Measurements from ENCODE around the gene TNRC6B. TPM values are rescaled to one million over a fixed set of nuclear protein-coding genes. Genes with fewer than 3 reads are reported as not detected.

Gene TNRC6B
- total and polyA plus RNA-seq, 4 experiments from 2014 or later = 27.3 to 155 (median 123) TPM

DNA sequence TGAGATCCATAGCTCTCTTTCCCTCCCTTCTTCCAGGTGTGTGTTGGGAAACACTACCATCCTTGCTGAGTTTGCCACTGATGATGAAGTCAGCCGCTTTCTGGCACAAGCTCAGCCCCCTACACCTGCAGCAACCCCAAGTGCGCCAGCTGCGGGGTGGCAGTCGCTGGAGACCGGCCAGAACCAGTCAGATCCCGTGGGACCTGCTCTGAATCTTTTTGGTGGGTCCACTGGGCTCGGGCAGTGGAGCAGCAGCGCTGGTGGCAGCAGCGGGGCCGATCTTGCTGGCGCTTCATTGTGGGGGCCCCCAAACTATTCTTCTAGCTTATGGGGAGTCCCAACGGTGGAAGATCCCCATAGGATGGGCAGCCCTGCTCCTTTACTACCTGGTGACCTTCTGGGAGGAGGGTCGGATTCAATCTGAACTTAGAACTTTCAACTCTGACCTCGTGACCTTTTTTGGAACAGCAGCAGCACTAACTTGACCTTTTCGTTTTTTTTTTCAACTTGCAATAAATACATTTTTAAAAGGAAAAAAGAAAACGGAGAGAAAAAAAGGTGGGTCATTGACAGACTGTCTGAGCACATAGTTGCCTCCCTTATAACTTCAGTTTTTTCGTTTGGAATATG, 145.2 kb downstream of the TNRC6B start:
- no peak overlapping the region for H3K4me3 ChIP-seq (ENCODE audit: low read length in 2 of 2)
- H3K27ac Mint-ChIP-seq = peak overlapping the region; percentile 79 to 98 (median 95)
- intact Hi-C loops (cut with micrococcal nuclease) = no loop called here
- no peaks in the 10 kb centered on the region for H3K27me3 Mint-ChIP-seq
- peaks cover 0 to 3% (median 0%) of the 10 kb centered on the region in 8 donors for H3K9me3 Mint-ChIP-seq
- DNase-seq = no peak
- H3K27ac ChIP-seq (ENCODE audit: low read depth, low read length) = peak overlapping the region; percentile 48
- POLR2A ChIA-PET (ENCODE audit: partially characterized antibody) = interaction anchor here (0.6 to 8.4 kb wide), 14 partner anchors 8 to 379 kb away, joined by 3 to 144 read pairs (median 4); partner anchors contain the start of genes ADSL and TNRC6B
- H3K36me3 Mint-ChIP-seq = peaks cover 42 to 57% of the 10 kb centered on the region in 2 donors
- CTCF ChIA-PET (ENCODE audit: partially characterized antibody) = interaction anchor here (1.2 to 10.3 kb wide), 3 partner anchors 11 to 80 kb away, joined by 3 to 123 read pairs (median 4); partner anchors contain the start of gene ADSL
- H3K4me1 ChIP-seq (ENCODE audit: insufficient read depth, low read length) = peaks cover 66% of the 10 kb centered on the region
- peak overlapping the region in 6 of 8 donors; percentile 39 to 85 (median 68) for H3K4me3 Mint-ChIP-seq
- no peaks in the 10 kb centered on the region for H3K27me3 ChIP-seq (ENCODE audit: insufficient read depth, low read length)
- H3K9me3 ChIP-seq (ENCODE audit: control insufficient read depth in 1 of 2, low read length in 2 of 2) = no peaks in the 10 kb centered on the region
- peaks cover 29% of the 10 kb centered on the region for H3K36me3 ChIP-seq (ENCODE audit: insufficient read depth, low read length)
- H3K4me1 Mint-ChIP-seq = peaks cover 49 to 77% (median 70%) of the 10 kb centered on the region in 4 donors

DNA sequence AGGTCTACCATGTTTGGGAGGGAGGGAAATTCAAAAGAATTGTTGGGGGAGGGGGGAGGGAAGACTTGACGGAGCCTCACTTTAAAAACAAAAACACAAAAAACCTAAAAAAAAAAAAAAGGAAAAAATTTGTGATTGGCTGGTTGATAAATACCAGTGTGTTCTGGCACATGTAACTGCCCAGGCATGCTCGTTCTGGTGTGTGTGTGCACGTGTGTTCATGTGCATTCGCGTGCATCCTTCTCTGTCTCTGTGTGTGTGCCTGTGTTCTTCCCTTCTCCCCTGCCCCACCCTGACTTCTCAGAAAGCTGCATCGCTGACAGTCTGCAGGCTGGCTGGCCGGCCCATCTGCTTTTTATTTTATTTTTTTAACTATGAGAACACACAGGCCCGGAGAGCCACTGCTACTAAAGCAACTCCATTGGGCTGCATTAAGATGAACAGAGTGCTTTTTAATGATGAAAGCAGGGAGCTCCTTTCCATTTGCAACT, 146.0 kb downstream of the TNRC6B start:
- Mint-ChIP-seq H3K4me3 (peak overlapping the region; percentile 70 to 85 (median 82)), H3K36me3 (peaks cover 44 to 52% of the 10 kb centered on the region in 2 donors), H3K4me1 (peaks cover 53 to 84% (median 76%) of the 10 kb centered on the region in 4 donors), H3K9me3 (peaks cover 0 to 3% (median 0%) of the 10 kb centered on the region in 8 donors), H3K27me3 (no peaks in the 10 kb centered on the region), H3K27ac (peak overlapping the region; percentile 79 to 98 (median 96))
- Histone ChIP-seq H3K4me1 (ENCODE audit: insufficient read depth, low read length) (peaks cover 74% of the 10 kb centered on the region), H3K27me3 (ENCODE audit: insufficient read depth, low read length) (no peaks in the 10 kb centered on the region), H3K27ac (ENCODE audit: low read depth, low read length) (peak overlapping the region; percentile 48), H3K9me3 (ENCODE audit: control insufficient read depth in 1 of 2, low read length in 2 of 2) (no peaks in the 10 kb centered on the region), H3K36me3 (ENCODE audit: insufficient read depth, low read length) (peaks cover 28% of the 10 kb centered on the region), H3K4me3 (ENCODE audit: low read length in 2 of 2) (peak overlapping the region in 1 of 2 donors; percentile 17)
- ChIA-PET CTCF (ENCODE audit: partially characterized antibody) (interaction anchor here (1.2 to 10.3 kb wide), 4 partner anchors 10 to 81 kb away, joined by 3 to 123 read pairs (median 4); partner anchors contain the start of gene ADSL), POLR2A (ENCODE audit: partially characterized antibody) (interaction anchor here (0.6 to 8.4 kb wide), 23 partner anchors 9 to 379 kb away, joined by 3 to 144 read pairs (median 4); partner anchors contain the start of genes ADSL and TNRC6B)
- DNase-seq = peak in 4 of 5 donors; percentile 36 to 58 (median 40)
- intact Hi-C loops (cut with micrococcal nuclease) = loop anchor here (1.0 to 2.0 kb wide), 3 partner anchors 9 to 33 kb away; no protein-coding TSS in a partner anchor

DNA sequence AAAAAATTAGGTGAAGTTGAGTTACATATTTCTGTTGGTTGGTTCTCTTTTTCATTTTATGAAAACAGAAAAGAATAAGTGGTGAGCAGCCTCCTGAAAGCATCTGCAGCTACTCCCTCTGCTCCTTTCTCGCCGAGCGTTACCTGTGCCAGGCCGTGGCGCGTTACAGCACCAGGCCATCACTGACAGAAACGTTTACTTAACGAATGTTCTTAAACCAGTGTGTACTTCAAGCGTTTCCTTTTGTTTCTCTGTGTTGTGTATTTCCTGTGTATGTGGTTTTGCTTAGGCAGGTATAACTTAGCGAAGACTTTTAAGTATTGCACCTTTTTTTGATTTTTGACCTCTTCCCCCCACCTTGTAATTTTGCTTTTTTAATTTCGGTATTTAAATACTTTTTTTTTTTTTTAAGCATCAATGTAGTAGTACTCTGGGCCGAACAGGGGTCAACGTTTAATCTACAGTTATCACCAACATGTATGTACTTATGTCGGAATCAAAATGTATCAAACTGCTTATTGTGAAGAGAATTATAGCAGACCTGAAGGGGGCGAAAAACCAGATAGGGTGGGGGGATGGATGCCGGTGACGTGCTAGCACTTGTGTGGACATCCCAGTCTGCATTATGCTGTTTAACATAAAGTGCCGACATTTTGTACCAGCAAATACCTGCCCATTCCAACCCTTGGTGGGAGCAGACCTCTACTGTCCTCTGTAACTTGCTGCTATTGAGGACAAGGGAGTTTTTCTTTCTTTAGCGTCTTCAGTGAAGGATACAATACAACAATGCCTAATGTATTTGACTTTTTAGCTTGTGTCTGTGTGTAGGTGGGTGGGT, 147.0 kb downstream of the TNRC6B start:
- peak overlapping the region; percentile 70 to 85 (median 82) for H3K4me3 Mint-ChIP-seq
- peak overlapping the region; percentile 20 to 43 for H3K4me3 ChIP-seq (ENCODE audit: low read length in 2 of 2)
- H3K36me3 Mint-ChIP-seq = peaks cover 44 to 51% of the 10 kb centered on the region in 2 donors
- H3K4me1 ChIP-seq (ENCODE audit: insufficient read depth, low read length) = peaks cover 83% of the 10 kb centered on the region
- H3K27me3 ChIP-seq (ENCODE audit: insufficient read depth, low read length) = no peaks in the 10 kb centered on the region
- peaks cover 24% of the 10 kb centered on the region for H3K36me3 ChIP-seq (ENCODE audit: insufficient read depth, low read length)
- peak overlapping the region; percentile 48 for H3K27ac ChIP-seq (ENCODE audit: low read depth, low read length)
- no peaks in the 10 kb centered on the region for H3K9me3 ChIP-seq (ENCODE audit: control insufficient read depth in 1 of 2, low read length in 2 of 2)
- peak; percentile 77 to 83 (median 80) for DNase-seq
- ChIA-PET POLR2A (ENCODE audit: partially characterized antibody) (interaction anchor here (0.6 to 8.4 kb wide), 22 partner anchors 10 to 281 kb away, joined by 3 to 144 read pairs (median 4); partner anchors contain the start of genes ADSL and TNRC6B), CTCF (ENCODE audit: partially characterized antibody) (interaction anchor here (1.3 to 10.3 kb wide), 5 partner anchors 9 to 27 kb away, joined by 3 to 123 read pairs (median 7); partner anchors contain the start of gene ADSL)
- H3K9me3 Mint-ChIP-seq = peaks cover 0 to 3% (median 0%) of the 10 kb centered on the region in 8 donors
- peaks cover 60 to 94% (median 81%) of the 10 kb centered on the region in 4 donors for H3K4me1 Mint-ChIP-seq
- H3K27me3 Mint-ChIP-seq = no peaks in the 10 kb centered on the region
- intact Hi-C loops (cut with micrococcal nuclease) = loop anchor here (1.0 to 2.0 kb wide), 3 partner anchors 8 to 34 kb away; no protein-coding TSS in a partner anchor
- H3K27ac Mint-ChIP-seq = peak overlapping the region; percentile 79 to 98 (median 96)

DNA sequence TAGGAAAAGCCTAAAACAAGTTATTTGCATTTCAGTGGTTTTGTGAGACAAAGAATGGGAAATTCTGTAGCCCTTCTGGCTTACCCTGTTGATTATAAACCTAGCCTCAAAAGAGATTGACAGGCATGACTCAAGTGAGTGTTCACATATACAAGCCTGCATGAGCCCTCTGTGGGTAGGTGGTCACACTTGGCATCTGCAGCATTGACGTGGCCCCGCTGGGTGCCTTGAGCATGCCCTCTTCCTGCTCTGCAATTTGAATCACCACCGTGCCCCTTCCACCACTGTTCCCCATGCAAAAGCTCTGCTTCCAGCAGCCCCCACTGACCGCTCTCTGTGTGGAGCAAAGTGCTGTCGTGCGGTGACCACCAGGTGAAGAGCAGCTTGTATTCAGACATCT, 147.6 kb downstream of the TNRC6B start:
- Histone ChIP-seq H3K36me3 (ENCODE audit: insufficient read depth, low read length) (peaks cover 23% of the 10 kb centered on the region), H3K4me3 (ENCODE audit: low read length in 2 of 2) (peak overlapping the region in 1 of 2 donors; percentile 43), H3K27ac (ENCODE audit: low read depth, low read length) (peak overlapping the region; percentile 48), H3K4me1 (ENCODE audit: insufficient read depth, low read length) (peaks cover 90% of the 10 kb centered on the region), H3K9me3 (ENCODE audit: control insufficient read depth in 1 of 2, low read length in 2 of 2) (no peaks in the 10 kb centered on the region), H3K27me3 (ENCODE audit: insufficient read depth, low read length) (no peaks in the 10 kb centered on the region)
- Mint-ChIP-seq H3K27me3 (no peaks in the 10 kb centered on the region), H3K4me3 (peak overlapping the region; percentile 70 to 85 (median 82)), H3K36me3 (peaks cover 48 to 51% of the 10 kb centered on the region in 2 donors), H3K27ac (peak overlapping the region; percentile 79 to 98 (median 96)), H3K9me3 (peaks cover 0 to 3% (median 0%) of the 10 kb centered on the region in 8 donors), H3K4me1 (peaks cover 64 to 97% (median 86%) of the 10 kb centered on the region in 4 donors)
- intact Hi-C loops (cut with micrococcal nuclease) = loop anchor here (2.0 kb wide), 1 partner anchor 35 kb away; no protein-coding TSS in a partner anchor
- POLR2A ChIA-PET (ENCODE audit: partially characterized antibody) = interaction anchor here (1.0 to 8.4 kb wide), 6 partner anchors 9 to 281 kb away, joined by 3 to 144 read pairs (median 14); partner anchors contain the start of genes ADSL and TNRC6B
- CTCF ChIA-PET (ENCODE audit: partially characterized antibody) = interaction anchor here (0.6 to 10.3 kb wide), 5 partner anchors 8 to 28 kb away, joined by 3 to 123 read pairs (median 7); partner anchors contain the start of gene ADSL
- DNase-seq = peak in 3 of 5 donors; percentile 41 to 85 (median 50)

DNA sequence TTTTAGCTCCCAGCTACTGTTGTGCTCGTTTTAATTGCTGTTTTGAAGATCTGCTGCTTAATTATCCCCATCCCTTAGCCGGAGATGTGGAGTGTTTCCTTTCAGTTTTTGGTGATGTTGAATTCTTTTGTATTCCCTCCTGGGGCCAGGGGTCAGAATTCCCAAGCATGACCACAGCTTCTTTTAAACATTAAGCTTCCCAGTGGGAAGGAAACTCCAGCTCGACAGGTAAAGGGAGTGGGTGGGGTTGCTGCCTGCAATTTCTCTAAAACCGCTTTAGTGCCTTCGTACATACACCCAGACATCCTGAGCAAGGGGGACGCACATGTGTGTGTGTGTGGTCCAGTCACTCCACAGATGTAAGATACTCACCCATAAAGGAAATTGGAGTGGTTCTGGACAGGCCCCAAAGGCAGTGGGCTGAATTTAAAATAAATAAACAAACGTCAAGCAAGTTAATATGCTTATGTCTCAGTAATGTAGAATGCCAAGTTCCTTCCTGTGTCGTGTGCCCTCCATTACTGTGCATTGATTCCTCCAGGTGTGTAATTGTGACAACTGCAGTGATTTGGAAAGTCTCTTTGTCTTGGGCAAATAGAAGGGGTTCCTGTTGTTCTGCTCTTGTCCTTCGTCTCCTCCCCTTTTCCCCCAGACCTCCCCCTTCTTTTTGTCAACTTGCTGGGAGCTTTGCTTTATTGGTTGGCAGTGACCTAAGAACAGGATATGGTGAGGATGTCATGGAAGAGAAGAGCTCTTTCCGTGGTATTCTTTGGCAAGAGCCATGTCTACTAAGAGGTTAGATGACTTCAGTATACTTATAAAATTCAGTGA, 149.4 kb downstream of the TNRC6B start:
- H3K4me1 Mint-ChIP-seq = peaks cover 69 to 100% (median 88%) of the 10 kb centered on the region in 4 donors
- Histone ChIP-seq H3K27ac (ENCODE audit: low read depth, low read length) (peak overlapping the region; percentile 34), H3K9me3 (ENCODE audit: control insufficient read depth in 1 of 2, low read length in 2 of 2) (no peaks in the 10 kb centered on the region), H3K4me3 (ENCODE audit: low read length in 2 of 2) (no peak overlapping the region), H3K27me3 (ENCODE audit: insufficient read depth, low read length) (no peaks in the 10 kb centered on the region), H3K36me3 (ENCODE audit: insufficient read depth, low read length) (peaks cover 11% of the 10 kb centered on the region), H3K4me1 (ENCODE audit: insufficient read depth, low read length) (peaks cover 98% of the 10 kb centered on the region)
- peak overlapping the region; percentile 51 to 82 (median 56) for H3K4me3 Mint-ChIP-seq
- CTCF ChIA-PET (ENCODE audit: partially characterized antibody) = interaction anchor here (2.1 to 10.3 kb wide), 3 partner anchors 9 to 20 kb away, joined by 7 to 123 read pairs (median 11); partner anchors contain the start of gene ADSL
- peak in 4 of 5 donors; percentile 29 to 80 (median 47) for DNase-seq
- H3K9me3 Mint-ChIP-seq = peaks cover 0 to 5% (median 0%) of the 10 kb centered on the region in 8 donors
- peak overlapping the region; percentile 79 to 98 (median 94) for H3K27ac Mint-ChIP-seq
- no peaks in the 10 kb centered on the region for H3K27me3 Mint-ChIP-seq
- POLR2A ChIA-PET (ENCODE audit: partially characterized antibody) = interaction anchor here (0.6 to 8.4 kb wide), 7 partner anchors 7 to 149 kb away, joined by 3 to 144 read pairs (median 9); partner anchors contain the start of genes ADSL and TNRC6B
- peaks cover 37 to 40% of the 10 kb centered on the region in 2 donors for H3K36me3 Mint-ChIP-seq
- intact Hi-C loops (cut with micrococcal nuclease) = no loop called here

Measured in CD4-positive, alpha-beta memory T cell (primary cell).